HCT116 (cell line): ENCODE measurements around the gene KIRREL2.

Experiments
- CEBPB ChIP-seq: IDR thresholded peaks from 2 replicates; pipeline ENCODE4 v1.6.1; 2012; ENCODE audit warnings: low read depth
- CTCF ChIP-seq, 3 experiments: fragments of 200-600 bp in 1 of 3; sonication (generic) in 1 of 3; IDR thresholded peaks in 2 of 3; conservative IDR thresholded peaks in 1 of 3; 2 replicates each; pipeline ENCODE4 v1.5.1; 2012 to 2017; ENCODE audit warnings: low read depth in 2 of 3, low read length in 2 of 3, antibody characterized with exemption in 1 of 3, borderline replicate concordance in 1 of 3, control low read depth in 1 of 3, mild to moderate bottlenecking in 1 of 3, mixed read lengths in 1 of 3, mixed run types in 1 of 3, moderate library complexity in 1 of 3; ENCODE audit not compliant: insufficient read depth in 1 of 3
- EZH2 ChIP-seq: fragments of 200-600 bp; sonication (generic); IDR thresholded peaks from 2 replicates; pipeline ENCODE4 v1.6.1; 2017; ENCODE audit warnings: antibody characterized with exemption, mixed run types
- EZH2phosphoT487 ChIP-seq: fragments of 200-600 bp; IDR thresholded peaks from 2 replicates; pipeline ENCODE4 v1.6.1; 2018; ENCODE audit warnings: antibody characterized with exemption, borderline replicate concordance
- FOSL1 ChIP-seq: IDR thresholded peaks from 2 replicates; pipeline ENCODE4 v1.6.1; 2012; ENCODE audit warnings: low read depth
- JUND ChIP-seq: IDR thresholded peaks from 2 replicates; pipeline ENCODE4 v1.6.1; 2012
- MAX ChIP-seq: IDR thresholded peaks from 2 replicates; pipeline ENCODE4 v1.6.1; 2012
- POLR2A ChIP-seq: IDR thresholded peaks from 2 replicates; pipeline ENCODE4 v1.7.0; 2011; ENCODE audit warnings: borderline replicate concordance; ENCODE audit not compliant: insufficient read depth, insufficient read length; ENCODE audit errors: extremely low read depth
- POLR2AphosphoS5 ChIP-seq: IDR thresholded peaks from 2 replicates; pipeline ENCODE4 v1.6.1; 2011; ENCODE audit warnings: mild to moderate bottlenecking, low read depth, low read length, moderate library complexity
- RAD21 ChIP-seq: IDR thresholded peaks from 2 replicates; pipeline ENCODE4 v1.6.1; 2012; ENCODE audit warnings: low read depth, mild to moderate bottlenecking
- SIN3A ChIP-seq: IDR thresholded peaks from 2 replicates; pipeline ENCODE4 v1.6.1; 2012; ENCODE audit warnings: low read depth
- SRF ChIP-seq: IDR thresholded peaks from 2 replicates; pipeline ENCODE4 v1.6.1; 2012; ENCODE audit warnings: low read depth

GRCh38 chr19:35885904-35886303 lies 29.2 kb downstream of the KIRREL2 start:
- TF ChIP-seq SRF (no peak), CTCF (IDR thresholded peaks at IDR 0.05 in 2 of 3, conservative IDR thresholded peaks at IDR 0.05 in 1 of 3; ENCODE audit: borderline replicate concordance in 1 of 3, insufficient read depth in 1 of 3, low read depth in 2 of 3, low read length in 2 of 3) (no peak), CEBPB (no peak), MAX (no peak), POLR2AphosphoS5 (peak; percentile 14; the same call in 1 of the 2 replicates), SIN3A (no peak), JUND (no peak), POLR2A (no peak), RAD21 (no peak), FOSL1 (no peak), EZH2phosphoT487 (no peak), EZH2 (no peak)
